ENCODE measurements around the gene OSTF1. TPM values are rescaled to one million over a fixed set of nuclear protein-coding genes. Genes with fewer than 3 reads are reported as not detected.

Gene OSTF1
- total RNA-seq, 1 donor from 2014 or later = 71.1 TPM

- no peak overlapping the region for H3K4me3 ChIP-seq (ENCODE audit: low read depth, low read length)
- DNase-seq (ENCODE audit: low read depth) = peak; percentile 90
- H3K27me3 ChIP-seq (ENCODE audit: control insufficient read depth, insufficient read depth, low read length) = no peaks in the 10 kb centered on the region
- no peak for FAIRE-seq
- H3K36me3 ChIP-seq (ENCODE audit: control insufficient read depth, insufficient read depth, low read length) = peaks cover 6% of the 10 kb centered on the region
- no peak for TF ChIP-seq CTCF (IDR thresholded peaks at IDR 0.05; ENCODE audit: insufficient read depth, low read length, severe bottlenecking)
Observed at GRCh38 chr9:75085640-75086039, 2.7 kb upstream of the OSTF1 start.

GRCh38 chr9:75086541-75087288 is 1.6 kb upstream of the OSTF1 start:
- FAIRE-seq (no peak), DNase-seq (ENCODE audit: low read depth) (peak; percentile 33)
- no peak for TF ChIP-seq CTCF (IDR thresholded peaks at IDR 0.05; ENCODE audit: insufficient read depth, low read length, severe bottlenecking)
- H3K27me3 ChIP-seq (ENCODE audit: control insufficient read depth, insufficient read depth, low read length) = no peaks in the 10 kb centered on the region
- peak overlapping the region; percentile 94 for H3K4me3 ChIP-seq (ENCODE audit: low read depth, low read length)
- peaks cover 4% of the 10 kb centered on the region for H3K36me3 ChIP-seq (ENCODE audit: control insufficient read depth, insufficient read depth, low read length)

GRCh38 chr9:75087289-75087823 is 958 bp upstream of the OSTF1 start:
- DNase-seq (ENCODE audit: low read depth) (peak; percentile 55), FAIRE-seq (no peak)
- H3K4me3 ChIP-seq (ENCODE audit: low read depth, low read length) = peak overlapping the region; percentile 94
- H3K27me3 ChIP-seq (ENCODE audit: control insufficient read depth, insufficient read depth, low read length) = no peaks in the 10 kb centered on the region
- TF ChIP-seq CTCF (IDR thresholded peaks at IDR 0.05; ENCODE audit: insufficient read depth, low read length, severe bottlenecking) = peak; percentile 7
- peaks cover 3% of the 10 kb centered on the region for H3K36me3 ChIP-seq (ENCODE audit: control insufficient read depth, insufficient read depth, low read length)

- peak; percentile 36 for TF ChIP-seq CTCF (IDR thresholded peaks at IDR 0.05; ENCODE audit: insufficient read depth, low read length, severe bottlenecking)
- FAIRE-seq (no peak), DNase-seq (ENCODE audit: low read depth) (peak; percentile 48)
- H3K4me3 ChIP-seq (ENCODE audit: low read depth, low read length) = peak overlapping the region; percentile 77
- H3K36me3 ChIP-seq (ENCODE audit: control insufficient read depth, insufficient read depth, low read length) = no peaks in the 10 kb centered on the region
- H3K27me3 ChIP-seq (ENCODE audit: control insufficient read depth, insufficient read depth, low read length) = no peaks in the 10 kb centered on the region
Observed at GRCh38 chr9:75088646-75089372, 495 bp downstream of the OSTF1 start.

GRCh38 chr9:75089373-75089766 is 1.1 kb downstream of the OSTF1 start:
- Histone ChIP-seq H3K27me3 (ENCODE audit: control insufficient read depth, insufficient read depth, low read length) (no peaks in the 10 kb centered on the region), H3K4me3 (ENCODE audit: low read depth, low read length) (peak overlapping the region; percentile 77), H3K36me3 (ENCODE audit: control insufficient read depth, insufficient read depth, low read length) (no peaks in the 10 kb centered on the region)
- no peak for FAIRE-seq
- no peak for TF ChIP-seq CTCF (IDR thresholded peaks at IDR 0.05; ENCODE audit: insufficient read depth, low read length, severe bottlenecking)
- no peak for DNase-seq (ENCODE audit: low read depth)

Data from bronchial epithelial cell (primary cell).